Esophagus squamous epithelium (tissue), 4 donors: ENCODE measurements around the gene AP5Z1.

Source experiments
- POLR2A ChIP-seq, 4 donors: fragments of 450-650 bp; IDR thresholded peaks; one replicate each; pipeline ENCODE4 v1.6.1; 2017; ENCODE audit warnings: antibody characterized with exemption in 4 of 4, mild to moderate bottlenecking in 4 of 4, moderate library complexity in 3 of 4
- TF ChIP-seq, protein P1 (sequence below), 6 experiments: fragments of 450-650 bp in 4 of 6; fragments of 200-600 bp in 2 of 6; sonication (generic) in 2 of 6; IDR thresholded peaks; one replicate each; pipeline ENCODE4 v1.5.1; 2016 to 2019; ENCODE audit warnings: antibody characterized with exemption in 6 of 6, mild to moderate bottlenecking in 4 of 6, moderate library complexity in 4 of 6

DNA sequence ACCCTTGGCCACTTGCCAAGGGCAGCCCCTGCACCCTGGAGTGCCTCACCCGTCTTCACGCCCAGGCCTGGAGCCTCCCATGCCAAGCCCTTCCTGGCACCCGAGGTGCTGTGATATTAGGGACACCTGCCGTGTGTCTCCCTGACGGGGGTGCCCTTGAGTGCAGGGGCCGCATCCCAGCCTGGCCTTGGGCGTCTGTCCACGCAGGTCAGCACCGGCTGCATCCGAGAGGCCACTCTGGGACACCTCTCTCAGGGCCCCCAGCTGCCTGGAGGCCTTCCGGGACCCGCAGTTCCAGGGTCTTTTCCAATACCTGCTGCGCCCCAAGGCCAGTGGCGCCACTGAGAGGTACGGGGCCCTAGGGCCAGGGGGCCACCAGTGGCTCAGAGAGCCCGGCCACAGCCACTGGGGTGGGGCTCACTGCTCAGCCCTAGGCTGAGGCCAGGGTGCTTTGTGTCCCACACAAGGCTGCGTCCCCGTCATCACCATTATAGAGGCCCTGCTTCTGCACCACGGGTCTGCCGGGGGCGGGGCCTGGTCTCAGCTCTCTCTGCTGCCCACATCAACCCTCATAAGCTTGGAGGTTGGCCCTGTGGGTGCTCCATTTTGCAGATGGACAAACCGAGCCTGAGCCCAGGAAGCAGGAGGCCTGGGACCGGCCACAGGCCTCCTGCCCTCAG, 12.7 kb downstream of the AP5Z1 start:
- no peak for TF ChIP-seq POLR2A (IDR thresholded peaks at IDR 0.05)
- TF ChIP-seq, protein P1, sequence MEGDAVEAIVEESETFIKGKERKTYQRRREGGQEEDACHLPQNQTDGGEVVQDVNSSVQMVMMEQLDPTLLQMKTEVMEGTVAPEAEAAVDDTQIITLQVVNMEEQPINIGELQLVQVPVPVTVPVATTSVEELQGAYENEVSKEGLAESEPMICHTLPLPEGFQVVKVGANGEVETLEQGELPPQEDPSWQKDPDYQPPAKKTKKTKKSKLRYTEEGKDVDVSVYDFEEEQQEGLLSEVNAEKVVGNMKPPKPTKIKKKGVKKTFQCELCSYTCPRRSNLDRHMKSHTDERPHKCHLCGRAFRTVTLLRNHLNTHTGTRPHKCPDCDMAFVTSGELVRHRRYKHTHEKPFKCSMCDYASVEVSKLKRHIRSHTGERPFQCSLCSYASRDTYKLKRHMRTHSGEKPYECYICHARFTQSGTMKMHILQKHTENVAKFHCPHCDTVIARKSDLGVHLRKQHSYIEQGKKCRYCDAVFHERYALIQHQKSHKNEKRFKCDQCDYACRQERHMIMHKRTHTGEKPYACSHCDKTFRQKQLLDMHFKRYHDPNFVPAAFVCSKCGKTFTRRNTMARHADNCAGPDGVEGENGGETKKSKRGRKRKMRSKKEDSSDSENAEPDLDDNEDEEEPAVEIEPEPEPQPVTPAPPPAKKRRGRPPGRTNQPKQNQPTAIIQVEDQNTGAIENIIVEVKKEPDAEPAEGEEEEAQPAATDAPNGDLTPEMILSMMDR (IDR thresholded peaks at IDR 0.05): no peak
